ENCODE results near the gene ICE1.

DNA sequence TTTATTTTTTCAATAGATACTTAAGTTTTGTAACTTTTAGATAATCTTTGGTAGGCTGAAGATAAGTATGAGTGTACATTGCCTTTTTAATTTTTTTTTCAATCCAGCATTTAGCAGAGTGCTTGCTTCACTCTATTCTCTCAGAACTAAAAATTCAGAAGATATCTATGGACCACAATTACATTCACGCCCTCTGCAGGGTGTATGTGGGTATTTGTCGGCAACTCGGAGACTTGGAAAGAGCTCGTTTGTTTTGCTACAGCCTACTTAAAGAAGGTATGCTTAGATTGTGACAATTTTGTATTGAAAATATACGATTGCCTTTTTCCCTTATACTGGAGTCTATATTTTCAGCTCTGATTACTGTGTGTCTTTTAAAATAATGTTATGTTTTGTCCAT, 43.8 kb downstream of the ICE1 start:
- TF ChIP-seq, protein P1, sequence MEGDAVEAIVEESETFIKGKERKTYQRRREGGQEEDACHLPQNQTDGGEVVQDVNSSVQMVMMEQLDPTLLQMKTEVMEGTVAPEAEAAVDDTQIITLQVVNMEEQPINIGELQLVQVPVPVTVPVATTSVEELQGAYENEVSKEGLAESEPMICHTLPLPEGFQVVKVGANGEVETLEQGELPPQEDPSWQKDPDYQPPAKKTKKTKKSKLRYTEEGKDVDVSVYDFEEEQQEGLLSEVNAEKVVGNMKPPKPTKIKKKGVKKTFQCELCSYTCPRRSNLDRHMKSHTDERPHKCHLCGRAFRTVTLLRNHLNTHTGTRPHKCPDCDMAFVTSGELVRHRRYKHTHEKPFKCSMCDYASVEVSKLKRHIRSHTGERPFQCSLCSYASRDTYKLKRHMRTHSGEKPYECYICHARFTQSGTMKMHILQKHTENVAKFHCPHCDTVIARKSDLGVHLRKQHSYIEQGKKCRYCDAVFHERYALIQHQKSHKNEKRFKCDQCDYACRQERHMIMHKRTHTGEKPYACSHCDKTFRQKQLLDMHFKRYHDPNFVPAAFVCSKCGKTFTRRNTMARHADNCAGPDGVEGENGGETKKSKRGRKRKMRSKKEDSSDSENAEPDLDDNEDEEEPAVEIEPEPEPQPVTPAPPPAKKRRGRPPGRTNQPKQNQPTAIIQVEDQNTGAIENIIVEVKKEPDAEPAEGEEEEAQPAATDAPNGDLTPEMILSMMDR (IDR thresholded peaks at IDR 0.05 in 2 of 3, conservative IDR thresholded peaks at IDR 0.05 in 1 of 3; ENCODE audit: insufficient read depth in 2 of 3, low read depth in 1 of 3, low read length in 3 of 3): no peak
- TF ChIP-seq POLR2A (conservative IDR thresholded peaks at IDR 0.05) (no peak), ZNF124 (CRISPR knock-in tag; IDR thresholded peaks at IDR 0.05) (no peak), PCBP2 (IDR thresholded peaks at IDR 0.05; ENCODE audit: low read depth, low read length, poor library complexity, severe bottlenecking) (no peak), MXI1 (IDR thresholded peaks at IDR 0.05; ENCODE audit: low read depth, low read length) (no peak), MTF1 (CRISPR knock-in tag; IDR thresholded peaks at IDR 0.05; ENCODE audit: borderline replicate concordance) (no peak), EGR1 (conservative IDR thresholded peaks at IDR 0.05) (no peak), NFYB (IDR thresholded peaks at IDR 0.05; ENCODE audit: extremely low read depth, insufficient read length) (no peak), HCFC1 (IDR thresholded peaks at IDR 0.05; ENCODE audit: low read depth, low read length) (no peak), GATA2 (CRISPR knock-in tag; IDR thresholded peaks at IDR 0.05) (no peak), FOSL1 (tag; conservative IDR thresholded peaks at IDR 0.05) (no peak), HNRNPLL (IDR thresholded peaks at IDR 0.05; ENCODE audit: low read depth, low read length, poor library complexity, severe bottlenecking) (no peak)
- TF ChIP-seq, protein P2, sequence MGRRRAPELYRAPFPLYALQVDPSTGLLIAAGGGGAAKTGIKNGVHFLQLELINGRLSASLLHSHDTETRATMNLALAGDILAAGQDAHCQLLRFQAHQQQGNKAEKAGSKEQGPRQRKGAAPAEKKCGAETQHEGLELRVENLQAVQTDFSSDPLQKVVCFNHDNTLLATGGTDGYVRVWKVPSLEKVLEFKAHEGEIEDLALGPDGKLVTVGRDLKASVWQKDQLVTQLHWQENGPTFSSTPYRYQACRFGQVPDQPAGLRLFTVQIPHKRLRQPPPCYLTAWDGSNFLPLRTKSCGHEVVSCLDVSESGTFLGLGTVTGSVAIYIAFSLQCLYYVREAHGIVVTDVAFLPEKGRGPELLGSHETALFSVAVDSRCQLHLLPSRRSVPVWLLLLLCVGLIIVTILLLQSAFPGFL (CRISPR knock-in tag; IDR thresholded peaks at IDR 0.05): no peak

Data from K562 (cell line).